Mammary epithelial cell (primary cell): ENCODE data around the gene ACOT7.

Experiments used
- EZH2 ChIP-seq: IDR thresholded peaks from 2 replicates; pipeline ENCODE4 v1.6.1; 2012; ENCODE audit warnings: low read length, inconsistent platforms, borderline replicate concordance
- TF ChIP-seq, protein P1 (sequence below), 2 donors: IDR thresholded peaks in 1 of 2; conservative IDR thresholded peaks in 1 of 2; 2 replicates each; pipeline ENCODE4 v1.5.1; 2011 to 2012; ENCODE audit warnings: inconsistent platforms in 2 of 2, low read length in 2 of 2, mild to moderate bottlenecking in 2 of 2, control low read depth in 1 of 2, low read depth in 1 of 2; ENCODE audit not compliant: insufficient read depth in 1 of 2; ENCODE audit errors: extremely low read depth in 1 of 2

DNA sequence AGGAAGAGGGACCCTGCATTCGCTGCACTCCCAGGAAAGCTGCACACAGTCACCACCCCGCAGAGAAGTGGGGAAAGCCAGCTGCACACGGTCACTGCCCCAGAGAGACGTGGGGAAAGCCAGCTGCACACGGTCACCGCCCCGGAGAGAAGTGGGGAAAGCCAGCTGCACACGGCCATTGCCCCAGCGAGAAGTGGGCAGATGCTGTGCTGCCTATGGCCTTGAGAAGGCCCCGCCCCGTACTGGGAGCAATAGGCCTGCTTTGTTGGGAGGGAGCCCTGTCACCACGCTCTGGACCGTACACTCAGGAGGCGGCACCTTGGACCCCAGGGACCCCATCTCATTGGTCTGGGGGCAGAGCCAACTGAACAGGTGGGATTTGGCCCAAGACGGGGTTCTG lies 128.4 kb downstream of the ACOT7 start:
- TF ChIP-seq, protein P1, sequence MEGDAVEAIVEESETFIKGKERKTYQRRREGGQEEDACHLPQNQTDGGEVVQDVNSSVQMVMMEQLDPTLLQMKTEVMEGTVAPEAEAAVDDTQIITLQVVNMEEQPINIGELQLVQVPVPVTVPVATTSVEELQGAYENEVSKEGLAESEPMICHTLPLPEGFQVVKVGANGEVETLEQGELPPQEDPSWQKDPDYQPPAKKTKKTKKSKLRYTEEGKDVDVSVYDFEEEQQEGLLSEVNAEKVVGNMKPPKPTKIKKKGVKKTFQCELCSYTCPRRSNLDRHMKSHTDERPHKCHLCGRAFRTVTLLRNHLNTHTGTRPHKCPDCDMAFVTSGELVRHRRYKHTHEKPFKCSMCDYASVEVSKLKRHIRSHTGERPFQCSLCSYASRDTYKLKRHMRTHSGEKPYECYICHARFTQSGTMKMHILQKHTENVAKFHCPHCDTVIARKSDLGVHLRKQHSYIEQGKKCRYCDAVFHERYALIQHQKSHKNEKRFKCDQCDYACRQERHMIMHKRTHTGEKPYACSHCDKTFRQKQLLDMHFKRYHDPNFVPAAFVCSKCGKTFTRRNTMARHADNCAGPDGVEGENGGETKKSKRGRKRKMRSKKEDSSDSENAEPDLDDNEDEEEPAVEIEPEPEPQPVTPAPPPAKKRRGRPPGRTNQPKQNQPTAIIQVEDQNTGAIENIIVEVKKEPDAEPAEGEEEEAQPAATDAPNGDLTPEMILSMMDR (conservative IDR thresholded peaks at IDR 0.05 in 1 of 2, IDR thresholded peaks at IDR 0.05 in 1 of 2; ENCODE audit: extremely low read depth in 1 of 2, insufficient read depth in 1 of 2, low read depth in 1 of 2, low read length in 2 of 2) = no peak
- TF ChIP-seq EZH2 = no peak
